H1 (cell line): ENCODE data around the gene EFCAB13. TPM values are rescaled to one million over a fixed set of nuclear protein-coding genes. Genes with fewer than 3 reads are reported as not detected.

Experiments
- CTCF ChIA-PET: fragments of 300-600 bp; sonication (Branson Sonifier 250); formaldehyde crosslinking; loops from one replicate; lab custom pipeline; 2021; ENCODE audit not compliant: partially characterized antibody; lab: Charles Lee
- POLR2A ChIA-PET: fragments of 300-600 bp; sonication (Branson Sonifier 250); formaldehyde crosslinking; loops from one replicate; lab custom pipeline; 2021; ENCODE audit warnings: inconsistent platforms; ENCODE audit not compliant: partially characterized antibody; lab: Charles Lee
- DNase-seq, 2 experiments: peaks; one replicate each; pipeline versions ENCODE4 v3.0.0 to v3.0.0-alpha.2; 2010 to 2022; ENCODE audit warnings: low spot score in 2 of 2, low read depth in 1 of 2, mixed read lengths in 1 of 2
- FAIRE-seq: peaks from 2 replicates; lab custom pipeline; 2011; peaks lifted over from hg19 to GRCh38; lab: Jason Lieb, UNC
- H2AFZ ChIP-seq: 2 replicates; pipeline ENCODE4 v1.8.1; 2012; ENCODE audit warnings: low read length, inconsistent platforms
- H2AK5ac ChIP-seq: 2 replicates; pipeline ENCODE4 v1.6.1; 2013; ENCODE audit warnings: low read depth, low read length
- H2BK120ac ChIP-seq: replicated peaks from 2 replicates; pipeline ENCODE3; 2013; ENCODE audit warnings: low read depth, low read length, inconsistent platforms
- H2BK12ac ChIP-seq: 2 replicates; pipeline ENCODE4 v1.6.1; 2013; ENCODE audit warnings: low read depth, low read length
- H2BK15ac ChIP-seq: 2 replicates; pipeline ENCODE4 v1.6.1; 2013; ENCODE audit warnings: low read length
- H2BK20ac ChIP-seq: 2 replicates; pipeline ENCODE4 v1.6.1; 2013; ENCODE audit warnings: low read length
- H2BK5ac ChIP-seq: 2 replicates; pipeline ENCODE4 v1.6.1; 2013; ENCODE audit warnings: low read depth, low read length
- H3K14ac ChIP-seq: 2 replicates; pipeline ENCODE4 v1.6.1; 2013; ENCODE audit warnings: inconsistent platforms; ENCODE audit not compliant: insufficient read length
- H3K18ac ChIP-seq: 2 replicates; pipeline ENCODE4 v1.6.1; 2013; ENCODE audit warnings: low read length; ENCODE audit errors: extremely low read depth
- H3K23ac ChIP-seq: 2 replicates; pipeline ENCODE4 v1.6.1; 2013; ENCODE audit warnings: inconsistent platforms; ENCODE audit not compliant: insufficient read length
- H3K23me2 ChIP-seq: 2 replicates; pipeline ENCODE4 v1.6.1; 2013; ENCODE audit warnings: low read depth, low read length
- H3K27ac ChIP-seq: 2 replicates; pipeline ENCODE4 v1.6.1; 2011; ENCODE audit warnings: low read depth, low read length, inconsistent platforms
- H3K27me3 ChIP-seq, 4 experiments: replicated peaks in 1 of 4; 1 replicate in 1 of 4; 2 replicates in 3 of 4; pipeline versions ENCODE4 v1.6.1 to v1.8.1; 2011 to 2013; ENCODE audit warnings: low read length in 3 of 4, mild to moderate bottlenecking in 3 of 4, inconsistent platforms in 2 of 4, mixed read lengths in 2 of 4, moderate library complexity in 1 of 4; ENCODE audit not compliant: control insufficient read depth in 3 of 4, insufficient read depth in 3 of 4; ENCODE audit errors: extremely low read depth in 1 of 4
- H3K36me3 ChIP-seq, 4 experiments: 2 replicates each; pipeline versions ENCODE4 v1.6.1 to v1.8.1; 2011 to 2013; ENCODE audit warnings: mild to moderate bottlenecking in 4 of 4, low read length in 3 of 4, moderate library complexity in 2 of 4, control low read depth in 1 of 4, inconsistent platforms in 1 of 4; ENCODE audit not compliant: insufficient read depth in 4 of 4, control insufficient read depth in 2 of 4
- H3K4ac ChIP-seq: replicated peaks from 2 replicates; pipeline ENCODE3; 2013; ENCODE audit warnings: low read length, low read depth, mixed read lengths, inconsistent platforms; ENCODE audit not compliant: insufficient read length
- H3K4me1 ChIP-seq, 4 experiments: replicated peaks in 1 of 4; 1 replicate in 1 of 4; 2 replicates in 3 of 4; pipeline versions ENCODE4 v1.6.1 to v1.8.1; 2011 to 2013; ENCODE audit warnings: low read length in 3 of 4, inconsistent platforms in 2 of 4, mixed read lengths in 1 of 4; ENCODE audit not compliant: insufficient read depth in 4 of 4, control insufficient read depth in 3 of 4
- H3K4me2 ChIP-seq, 2 experiments: 2 replicates each; pipeline versions ENCODE4 v1.6.1 to v1.8.1; 2011 to 2013; ENCODE audit warnings: low read depth in 2 of 2, low read length in 2 of 2, control low read depth in 1 of 2, inconsistent platforms in 1 of 2, mild to moderate bottlenecking in 1 of 2; ENCODE audit not compliant: insufficient read depth in 1 of 2
- H3K4me3 ChIP-seq, 4 experiments: fragments of 200-600, 300-600 bp in 1 of 4; sonication (generic), shearing (Covaris generic), sonication (Bioruptor Twin) in 1 of 4; 2 replicates each; pipeline versions ENCODE4 v1.5.1 to v1.8.1; 2011 to 2016; ENCODE audit warnings: low read length in 4 of 4, low read depth in 3 of 4, control low read depth in 2 of 4, inconsistent platforms in 2 of 4, mild to moderate bottlenecking in 2 of 4, mixed read lengths in 1 of 4, moderate library complexity in 1 of 4; ENCODE audit not compliant: insufficient read depth in 2 of 4; ENCODE audit errors: extremely low read depth in 1 of 4
- H3K56ac ChIP-seq: replicated peaks from 2 replicates; pipeline ENCODE3; 2013; ENCODE audit warnings: low read depth, mild to moderate bottlenecking, mixed read lengths, low read length, inconsistent platforms; ENCODE audit not compliant: insufficient read length
- H3K79me1 ChIP-seq: 2 replicates; pipeline ENCODE4 v1.6.1; 2013; ENCODE audit warnings: low read depth, low read length, control low read depth
- H3K79me2 ChIP-seq, 2 experiments: 2 replicates each; pipeline versions ENCODE4 v1.6.1 to v1.8.1; 2012 to 2013; ENCODE audit warnings: low read length in 2 of 2, mild to moderate bottlenecking in 2 of 2, inconsistent platforms in 1 of 2; ENCODE audit not compliant: insufficient read depth in 2 of 2, control insufficient read depth in 1 of 2
- H3K9ac ChIP-seq, 4 experiments: replicated peaks in 1 of 4; 1 replicate in 1 of 4; 2 replicates in 3 of 4; pipeline versions ENCODE4 v1.6.1 to v1.8.1; 2011 to 2013; ENCODE audit warnings: low read depth in 3 of 4, low read length in 3 of 4, control low read depth in 2 of 4, mild to moderate bottlenecking in 2 of 4, moderate library complexity in 2 of 4, inconsistent platforms in 1 of 4; ENCODE audit errors: extremely low read depth in 1 of 4
- H3K9me3 ChIP-seq, 2 experiments: 2 replicates each; pipeline versions ENCODE4 v1.6.1 to v1.8.1; 2012 to 2013; ENCODE audit warnings: mild to moderate bottlenecking in 2 of 2, moderate library complexity in 2 of 2, control low read depth in 1 of 2, inconsistent platforms in 1 of 2, low read depth in 1 of 2, low read length in 1 of 2, mixed read lengths in 1 of 2; ENCODE audit not compliant: insufficient read depth in 2 of 2
- H4K20me1 ChIP-seq, 2 experiments: replicated peaks in 1 of 2; 2 replicates each; pipeline versions ENCODE3 to v1.8.1; 2011 to 2013; ENCODE audit warnings: inconsistent platforms in 2 of 2, low read length in 2 of 2, mild to moderate bottlenecking in 1 of 2; ENCODE audit not compliant: insufficient read depth in 2 of 2, control insufficient read depth in 1 of 2
- H4K5ac ChIP-seq: 2 replicates; pipeline ENCODE4 v1.6.1; 2013; ENCODE audit warnings: low read length, low read depth, mixed read lengths, inconsistent platforms; ENCODE audit not compliant: insufficient read length
- H4K8ac ChIP-seq: 2 replicates; pipeline ENCODE4 v1.8.0; 2013; ENCODE audit warnings: mild to moderate bottlenecking, moderate library complexity, low read length, inconsistent platforms; ENCODE audit not compliant: insufficient read depth; ENCODE audit errors: extremely low read depth
- H4K91ac ChIP-seq: replicated peaks from 2 replicates; pipeline ENCODE3; 2013; ENCODE audit warnings: low read length, mixed read lengths, inconsistent platforms; ENCODE audit not compliant: insufficient read length
- CTCF ChIP-seq, 3 experiments: IDR thresholded peaks; 1 replicate in 2 of 3; 2 replicates in 1 of 3; pipeline versions ENCODE4 v1.5.1 to v1.6.1; 2011; ENCODE audit warnings: low read length in 3 of 3, mild to moderate bottlenecking in 3 of 3, inconsistent platforms in 2 of 3, low read depth in 1 of 3, moderate library complexity in 1 of 3; ENCODE audit not compliant: insufficient read depth in 1 of 3; ENCODE audit errors: control extremely low read depth in 1 of 3
- MAX ChIP-seq: IDR thresholded peaks from 2 replicates; pipeline ENCODE4 v1.6.1; 2012; ENCODE audit warnings: inconsistent platforms
- POLR2A ChIP-seq, 2 experiments: IDR thresholded peaks; 1 replicate in 1 of 2; 2 replicates in 1 of 2; pipeline ENCODE4 v1.6.1; 2011; ENCODE audit warnings: low read depth in 2 of 2, low read length in 2 of 2, mild to moderate bottlenecking in 2 of 2; ENCODE audit errors: control extremely low read depth in 1 of 2
- RFX5 ChIP-seq: IDR thresholded peaks from 2 replicates; pipeline ENCODE4 v1.6.1; 2011; ENCODE audit warnings: low read depth, low read length, improper control_type of control experiment, borderline replicate concordance
- SAP30 ChIP-seq: fragments of 300-600 bp; sonication (generic); IDR thresholded peaks from 2 replicates; pipeline ENCODE4 v1.7.1; 2012; ENCODE audit warnings: low read length, moderate library complexity, mild to moderate bottlenecking, inconsistent platforms; ENCODE audit not compliant: insufficient read depth, insufficient replicate concordance
- SIX5 ChIP-seq: IDR thresholded peaks from 2 replicates; pipeline ENCODE4 v1.6.1; 2011; ENCODE audit warnings: mild to moderate bottlenecking, low read depth, low read length
- TAF1 ChIP-seq: IDR thresholded peaks from 2 replicates; pipeline ENCODE4 v1.6.1; 2011; ENCODE audit warnings: mild to moderate bottlenecking, low read depth, low read length
- WGBS, 2 experiments: shearing (Covaris generic) in 1 of 2; methylation state at CpG; one replicate each; pipeline versions ENCODE4 v1.1.6 to v1.1.7; 2013 to 2015; ENCODE audit warnings: low lambda C conversion rate in 2 of 2, mixed read lengths in 2 of 2, inconsistent platforms in 1 of 2, low coverage in 1 of 2, missing lambda C conversion rate in 1 of 2; ENCODE audit not compliant: insufficient replicate concordance in 2 of 2, insufficient coverage in 1 of 2, insufficient read length in 1 of 2; ENCODE audit errors: extremely low coverage in 1 of 2, missing lambda C conversion rate in 1 of 2; 5-methylcytosine and 5-hydroxymethylcytosine counted together
- polyA plus RNA-seq, 7 experiments: library from polyadenylated mRNA; depleted of rRNA in 3 of 7; stranded (reverse) in 5 of 7; unstranded in 2 of 7; fragments of >200 nt in 5 of 7; fragments of 200-250 nt in 2 of 7; gene quantifications; 1 replicate in 5 of 7; 2 replicates in 1 of 7; 4 replicates in 1 of 7; pipeline versions ENCODE4 v1.2.1 to v1.2.3, GENCODE V29; 2011 to 2013; ENCODE audit warnings: missing spikeins in 2 of 7, mixed read lengths in 2 of 7
- total RNA-seq: library from RNA; stranded (reverse); fragmentation: NEBNext Ultra II Directional; extraction: Animal tissue kit (Norgen Biotek cat#: 25700); gene quantifications from 2 replicates; pipeline ENCODE4 v1.2.1, GENCODE V29; 2021

The EFCAB13 gene
- total and polyA plus RNA-seq, 2 of the 8 experiments (the other 6 are each of a cell fraction or from before 2014, with no cell fraction given) = 0.12 to 2.0 TPM

DNA sequence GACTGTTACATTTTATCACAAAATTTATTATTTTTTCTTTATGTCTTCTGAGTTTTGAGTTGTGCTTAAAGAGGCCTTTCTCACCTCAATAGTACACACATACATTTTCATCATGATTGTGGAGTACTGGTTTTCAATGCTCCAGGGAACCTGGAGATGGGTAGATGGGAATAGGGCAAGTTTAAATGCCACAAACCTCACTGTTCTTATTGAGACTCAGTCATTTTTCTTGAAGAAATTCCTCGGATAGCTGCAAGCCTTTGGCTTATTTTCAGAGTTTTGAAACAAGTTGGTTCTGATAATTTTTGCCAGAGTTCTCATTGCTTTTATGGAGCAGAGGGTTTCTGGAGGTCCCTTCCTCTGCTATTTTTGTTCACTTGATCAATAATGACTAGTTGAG is 34.9 kb downstream of the EFCAB13 start:
- TF ChIP-seq POLR2A (IDR thresholded peaks at IDR 0.05; ENCODE audit: control extremely low read depth in 1 of 2, low read depth in 2 of 2, low read length in 2 of 2) = no peak
- TF ChIP-seq SAP30 = no peak
- no peak for TF ChIP-seq SIX5
- no peak for TF ChIP-seq TAF1
- TF ChIP-seq CTCF (IDR thresholded peaks at IDR 0.05; ENCODE audit: control extremely low read depth in 1 of 3, insufficient read depth in 1 of 3, low read depth in 1 of 3, low read length in 3 of 3) = no peak
- no peak for TF ChIP-seq RFX5
- TF ChIP-seq MAX = no peak
- H3K4me2 ChIP-seq = no peak overlapping the region
- H3K27me3 ChIP-seq = no peaks in the 10 kb centered on the region; a peak in 1 of 7 replicates
- H3K9ac ChIP-seq = no peak overlapping the region
- H3K27ac ChIP-seq = no peak overlapping the region
- no peak overlapping the region for H3K56ac ChIP-seq
- H3K79me2 ChIP-seq = no peaks in the 10 kb centered on the region
- no peak overlapping the region for H4K5ac ChIP-seq
- no peaks in the 10 kb centered on the region for H4K20me1 ChIP-seq
- H3K79me1 ChIP-seq = no peaks in the 10 kb centered on the region
- POLR2A ChIA-PET = no interaction called here
- WGBS, 2 experiments = 73% methylated on average over 1 of the region's 1 CpG; no CpG with 5 or more reads in 1 of the 2 experiments
- CTCF ChIA-PET = no interaction called here
- H3K4me1 ChIP-seq = no peaks in the 10 kb centered on the region
- H3K36me3 ChIP-seq = no peaks in the 10 kb centered on the region
- no peaks in the 10 kb centered on the region for H3K23me2 ChIP-seq
- H2BK5ac ChIP-seq = no peak overlapping the region
- no peak overlapping the region for H3K4ac ChIP-seq
- H2BK15ac ChIP-seq = no peak overlapping the region
- DNase-seq = no peak
- no peak overlapping the region for H2AK5ac ChIP-seq
- H4K91ac ChIP-seq = no peak overlapping the region
- H2BK12ac ChIP-seq = no peak overlapping the region
- H3K18ac ChIP-seq = no peak overlapping the region
- H3K14ac ChIP-seq = no peak overlapping the region
- peaks cover 5 to 12% of the 10 kb centered on the region in 2 experiments; a peak in 1 of 4 replicates for H3K9me3 ChIP-seq
- H2BK20ac ChIP-seq = no peak overlapping the region
- H2AFZ ChIP-seq = no peak overlapping the region
- no peak overlapping the region for H3K4me3 ChIP-seq
- H4K8ac ChIP-seq = no peak overlapping the region
- FAIRE-seq = no peak
- H2BK120ac ChIP-seq = no peak overlapping the region
- no peak overlapping the region for H3K23ac ChIP-seq
